Smooth muscle cell (in vitro differentiated cells): ENCODE measurements around the gene RELA. TPM values are rescaled to one million over a fixed set of nuclear protein-coding genes. Genes with fewer than 3 reads are reported as not detected.
"Not testable (repeated sequence)": the region's sequence is repeated elsewhere in the genome, so short reads cannot be mapped to it uniquely, and the experiment has no call there.

Experiments used
- DNase-seq: peaks from one replicate; lab custom pipeline; 2025; ENCODE audit not compliant: unreplicated experiment; lab: John Stamatoyannopoulos, UW
- H2AFZ ChIP-seq: fragments of 200-600 bp; sonication (generic); 2 replicates; pipeline ENCODE4 v1.6.0; 2016; ENCODE audit warnings: antibody characterized with exemption, low read depth, mild to moderate bottlenecking
- H3F3A ChIP-seq: fragments of 200-600 bp; sonication (generic); 2 replicates; pipeline ENCODE4 v1.6.0; 2017; ENCODE audit warnings: antibody characterized with exemption, low read depth
- H3K27ac ChIP-seq: fragments of 200-600 bp; sonication (generic); 2 replicates; pipeline ENCODE4 v1.5.1; 2016; ENCODE audit warnings: low read depth, mild to moderate bottlenecking
- H3K27me3 ChIP-seq: fragments of 200-600 bp; sonication (generic); 2 replicates; pipeline ENCODE4 v1.6.1; 2016; ENCODE audit warnings: low read depth, mild to moderate bottlenecking
- H3K36me3 ChIP-seq: fragments of 200-600 bp; sonication (generic); 2 replicates; pipeline ENCODE4 v1.5.1; 2016; ENCODE audit warnings: low read depth
- H3K4me1 ChIP-seq: fragments of 200-600 bp; sonication (generic); 2 replicates; pipeline ENCODE4 v1.5.1; 2016; ENCODE audit warnings: low read depth
- H3K4me2 ChIP-seq: fragments of 200-600 bp; sonication (generic); 2 replicates; pipeline ENCODE4 v1.6.0; 2016; ENCODE audit warnings: mild to moderate bottlenecking
- H3K4me3 ChIP-seq: fragments of 200-600 bp; sonication (generic); 2 replicates; pipeline ENCODE4 v1.5.1; 2016; ENCODE audit warnings: mild to moderate bottlenecking
- H3K79me2 ChIP-seq: fragments of 200-600 bp; sonication (generic); 2 replicates; pipeline ENCODE4 v1.6.0; 2016; ENCODE audit warnings: low read depth, mild to moderate bottlenecking
- H3K9ac ChIP-seq: fragments of 200-600 bp; sonication (generic); 2 replicates; pipeline ENCODE4 v1.6.0; 2016; ENCODE audit warnings: low read depth
- H3K9me3 ChIP-seq: fragments of 200-600 bp; sonication (generic); replicated peaks from 2 replicates; pipeline ENCODE4 v1.5.1; 2016; ENCODE audit warnings: low read depth
- H4K20me1 ChIP-seq: fragments of 200-600 bp; sonication (generic); 2 replicates; pipeline ENCODE4 v1.6.0; 2016; ENCODE audit warnings: low read depth
- WGBS: methylation state at CpG from one replicate; pipeline ENCODE4 v1.1.7; 2016; ENCODE audit warnings: low lambda C conversion rate; 5-methylcytosine and 5-hydroxymethylcytosine counted together
- polyA plus RNA-seq: library from polyadenylated mRNA; unstranded; fragments of >200 nt; fragmentation: Nextera tagmentation; extraction: Ambion mirVana; gene quantifications from 2 replicates; pipeline ENCODE4 v1.2.1, GENCODE V29; 2016
- total RNA-seq: library from RNA; depleted of rRNA; stranded (reverse); fragments of >200 nt; gene quantifications from 2 replicates; pipeline ENCODE4 v1.2.3, GENCODE V29; 2014
- TF ChIP-seq, protein P1 (sequence below): fragments of 200-600 bp; sonication (generic); IDR thresholded peaks from 2 replicates; pipeline ENCODE4 v1.5.1; 2017; ENCODE audit warnings: borderline replicate concordance, mild to moderate bottlenecking, antibody characterized with exemption; ENCODE audit not compliant: insufficient read depth, poor library complexity, severe bottlenecking

RELA gene
- total and polyA plus RNA-seq, 2 experiments from 2014 or later = 41.7 to 82.8 TPM

- Histone ChIP-seq H4K20me1 (peaks cover 17% of the 10 kb centered on the region), H3K36me3 (no peaks in the 10 kb centered on the region), H3K4me3 (peak overlapping the region; percentile 85), H3K27me3 (no peaks in the 10 kb centered on the region), H3K4me1 (peaks cover 16% of the 10 kb centered on the region), H3F3A (peaks cover 7% of the 10 kb centered on the region), H3K27ac (peak overlapping the region; percentile 100), H3K9me3 (no peaks in the 10 kb centered on the region), H3K4me2 (peak overlapping the region; percentile 100), H3K9ac (peak overlapping the region; percentile 98), H2AFZ (no peak overlapping the region), H3K79me2 (peaks cover 29% of the 10 kb centered on the region)
- TF ChIP-seq, protein P1, sequence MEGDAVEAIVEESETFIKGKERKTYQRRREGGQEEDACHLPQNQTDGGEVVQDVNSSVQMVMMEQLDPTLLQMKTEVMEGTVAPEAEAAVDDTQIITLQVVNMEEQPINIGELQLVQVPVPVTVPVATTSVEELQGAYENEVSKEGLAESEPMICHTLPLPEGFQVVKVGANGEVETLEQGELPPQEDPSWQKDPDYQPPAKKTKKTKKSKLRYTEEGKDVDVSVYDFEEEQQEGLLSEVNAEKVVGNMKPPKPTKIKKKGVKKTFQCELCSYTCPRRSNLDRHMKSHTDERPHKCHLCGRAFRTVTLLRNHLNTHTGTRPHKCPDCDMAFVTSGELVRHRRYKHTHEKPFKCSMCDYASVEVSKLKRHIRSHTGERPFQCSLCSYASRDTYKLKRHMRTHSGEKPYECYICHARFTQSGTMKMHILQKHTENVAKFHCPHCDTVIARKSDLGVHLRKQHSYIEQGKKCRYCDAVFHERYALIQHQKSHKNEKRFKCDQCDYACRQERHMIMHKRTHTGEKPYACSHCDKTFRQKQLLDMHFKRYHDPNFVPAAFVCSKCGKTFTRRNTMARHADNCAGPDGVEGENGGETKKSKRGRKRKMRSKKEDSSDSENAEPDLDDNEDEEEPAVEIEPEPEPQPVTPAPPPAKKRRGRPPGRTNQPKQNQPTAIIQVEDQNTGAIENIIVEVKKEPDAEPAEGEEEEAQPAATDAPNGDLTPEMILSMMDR = no peak
- DNase-seq = no peak
- WGBS = 1% methylated on average over 16 of the region's 29 CpGs
These were observed 393 bp downstream of the RELA start for GRCh38 chr11:65662247-65662798.

- Histone ChIP-seq H3K27me3 (no peaks in the 10 kb centered on the region), H3K79me2 (peaks cover 29% of the 10 kb centered on the region), H3K4me1 (peaks cover 16% of the 10 kb centered on the region), H3K36me3 (no peaks in the 10 kb centered on the region), H2AFZ (no peak overlapping the region), H4K20me1 (peaks cover 17% of the 10 kb centered on the region), H3K9me3 (no peaks in the 10 kb centered on the region), H3K27ac (peak overlapping the region; percentile 100), H3K9ac (peak overlapping the region; percentile 98), H3F3A (peaks cover 7% of the 10 kb centered on the region), H3K4me2 (peak overlapping the region; percentile 100), H3K4me3 (peak overlapping the region; percentile 85)
- WGBS = 79% methylated on average over 25 of the region's 25 CpGs
- DNase-seq = no peak
- TF ChIP-seq, protein P1 = no peak
These were observed 993 bp downstream of the RELA start for GRCh38 chr11:65661599-65662246.

GRCh38 chr11:65660908-65661307 lies 1.8 kb downstream of the RELA start:
- not testable (repeated sequence) for DNase-seq, H3F3A ChIP-seq, H3K9ac ChIP-seq, H3K36me3 ChIP-seq, H3K27me3 ChIP-seq, H3K4me3 ChIP-seq, H3K9me3 ChIP-seq, H2AFZ ChIP-seq
- Histone ChIP-seq H3K4me1 (peaks cover 16% of the 10 kb centered on the region), H3K79me2 (peaks cover 29% of the 10 kb centered on the region), H3K4me2 (peak overlapping the region; percentile 100), H3K27ac (peak overlapping the region; percentile 13), H4K20me1 (peaks cover 17% of the 10 kb centered on the region)
- 98% methylated on average over 9 of the region's 9 CpGs for WGBS

- no peak overlapping the region for H3K4me2 ChIP-seq
- H3K9me3 ChIP-seq = no peaks in the 10 kb centered on the region
- peaks cover 17% of the 10 kb centered on the region for H4K20me1 ChIP-seq
- peaks cover 16% of the 10 kb centered on the region for H3K4me1 ChIP-seq
- H3K9ac ChIP-seq = no peak overlapping the region
- no peak overlapping the region for H3K4me3 ChIP-seq
- no peak overlapping the region for H3K27ac ChIP-seq
- H2AFZ ChIP-seq = no peak overlapping the region
- TF ChIP-seq, protein P1 = no peak
- DNase-seq = no peak
- H3K27me3 ChIP-seq = no peaks in the 10 kb centered on the region
- H3K79me2 ChIP-seq = peaks cover 29% of the 10 kb centered on the region
- H3K36me3 ChIP-seq = peaks cover 4% of the 10 kb centered on the region
- peaks cover 7% of the 10 kb centered on the region for H3F3A ChIP-seq
- 98% methylated on average over 9 of the region's 9 CpGs for WGBS
These were observed 2.7 kb downstream of the RELA start for GRCh38 chr11:65660038-65660437.
